HFFc6 (cell line): ENCODE measurements around the gene CD4. TPM values are rescaled to one million over a fixed set of nuclear protein-coding genes. Genes with fewer than 3 reads are reported as not detected.

Experiments
- DNase-seq: peaks from one replicate; pipeline ENCODE4 v3.0.0-alpha.2; 2018
- H3K27ac Mint-ChIP-seq: 2 replicates; pipeline ENCODE4 v1.8.0; 2020; ENCODE audit warnings: mild to moderate bottlenecking, mixed read lengths
- H3K27me3 Mint-ChIP-seq: 2 replicates; pipeline ENCODE4 v1.8.0; 2021; ENCODE audit warnings: mild to moderate bottlenecking, moderate library complexity, mixed read lengths; ENCODE audit not compliant: insufficient read depth
- H3K36me3 Mint-ChIP-seq: 2 replicates; pipeline ENCODE4 v1.8.0; 2021; ENCODE audit warnings: low read depth, mixed read lengths
- H3K4me1 Mint-ChIP-seq: 2 replicates; pipeline ENCODE4 v1.8.0; 2020; ENCODE audit warnings: low read depth, mixed read lengths
- H3K4me3 Mint-ChIP-seq: 2 replicates; pipeline ENCODE4 v1.8.0; 2020; ENCODE audit warnings: mild to moderate bottlenecking, moderate library complexity, mixed read lengths
- H3K9me3 Mint-ChIP-seq: 2 replicates; pipeline ENCODE4 v1.8.0; 2020; ENCODE audit warnings: mild to moderate bottlenecking, mixed read lengths
- CTCF ChIP-seq: fragments of 200-600 bp; sonication (generic); IDR thresholded peaks from 2 replicates; pipeline ENCODE4 v1.5.0; 2021; ENCODE audit warnings: antibody characterized with exemption, mild to moderate bottlenecking
- total RNA-seq, 6 experiments: library from RNA; stranded (reverse); fragmentation: NEBNext Ultra II Directional; extraction: Animal tissue kit (Norgen Biotek cat#: 25700); gene quantifications; 2 replicates in 1 of 6; 3 replicates in 5 of 6; pipeline ENCODE4 v1.2.3, GENCODE V29; 2021

The CD4 gene
- total RNA-seq, 6 experiments from 2014 or later = 0.11 to 0.25 (median 0.11) TPM; not detected in 3

DNA sequence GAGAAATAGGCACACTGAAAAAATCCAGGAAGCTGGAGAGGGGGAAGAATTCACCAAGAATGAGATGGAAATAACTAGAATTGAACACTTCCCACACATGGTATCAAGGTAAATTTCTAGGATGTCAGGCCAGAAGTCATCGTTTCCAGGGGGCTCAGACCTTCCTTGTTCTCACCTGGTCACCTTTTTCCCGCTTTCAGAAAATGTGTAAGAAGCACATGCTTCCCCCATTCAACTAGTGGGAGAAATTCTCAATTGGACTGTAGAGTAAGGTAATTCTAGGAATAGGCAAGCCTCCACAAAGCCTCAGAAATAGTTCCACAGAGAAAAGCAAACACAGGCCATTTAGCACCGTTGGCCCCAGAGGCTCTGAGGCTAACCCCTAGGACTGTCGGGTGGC, 25.9 kb upstream of the CD4 start:
- Mint-ChIP-seq H3K27ac (peak overlapping the region; percentile 90), H3K27me3 (peaks cover 3% of the 10 kb centered on the region; the same call in 1 of the 2 replicates), H3K36me3 (peaks cover 5% of the 10 kb centered on the region), H3K9me3 (no peaks in the 10 kb centered on the region), H3K4me1 (peaks cover 48% of the 10 kb centered on the region), H3K4me3 (peak overlapping the region; percentile 77)
- DNase-seq = no peak
- TF ChIP-seq CTCF = no peak

DNA sequence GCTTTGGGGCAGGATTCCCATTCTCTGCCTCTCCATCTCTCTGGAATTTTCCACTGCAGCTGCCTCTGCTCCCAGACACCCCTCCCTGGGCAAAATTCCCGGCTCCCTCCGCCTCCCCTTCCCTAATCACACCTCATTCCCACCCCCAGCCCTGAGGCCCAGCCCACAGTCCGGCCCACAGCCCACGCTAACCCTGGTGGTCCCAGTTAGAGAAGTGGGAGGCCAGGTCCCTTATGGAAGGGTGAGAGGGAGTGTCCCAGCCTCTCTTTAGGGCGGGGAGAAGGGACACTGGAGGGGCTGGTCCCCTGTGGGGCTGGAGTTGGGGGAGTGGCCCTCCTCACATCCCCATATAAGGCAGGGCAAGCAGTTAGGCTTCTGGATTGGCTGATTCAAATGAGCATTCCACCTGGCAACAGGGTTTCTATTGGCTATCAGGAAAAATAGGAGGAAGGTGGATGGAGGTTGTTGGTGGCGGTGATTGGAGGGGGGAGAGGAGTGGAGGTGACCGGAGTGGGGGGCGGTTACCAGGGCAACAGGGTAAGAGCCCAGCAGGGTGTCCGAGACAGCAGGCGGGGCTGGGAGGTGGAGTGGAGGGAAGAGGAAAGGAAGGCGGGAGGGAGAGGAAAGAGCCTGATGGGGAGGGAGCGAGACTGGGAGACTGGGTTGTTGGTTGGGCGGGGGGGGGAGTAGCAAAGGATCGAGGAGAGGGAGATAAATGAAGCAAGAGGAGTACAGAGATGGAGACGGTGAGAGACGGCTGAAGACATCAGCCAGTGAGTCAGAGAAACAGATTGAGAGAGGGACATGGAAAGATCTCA, 25.1 kb upstream of the CD4 start:
- DNase-seq = peak; percentile 99
- no peaks in the 10 kb centered on the region for H3K9me3 Mint-ChIP-seq
- H3K36me3 Mint-ChIP-seq = peaks cover 5% of the 10 kb centered on the region
- no peak for TF ChIP-seq CTCF
- peaks cover 57% of the 10 kb centered on the region for H3K4me1 Mint-ChIP-seq
- peak overlapping the region; percentile 90 for H3K27ac Mint-ChIP-seq
- peaks cover 4% of the 10 kb centered on the region; the same call in 1 of the 2 replicates for H3K27me3 Mint-ChIP-seq
- H3K4me3 Mint-ChIP-seq = peak overlapping the region; percentile 77

GRCh38 chr12:6765048-6765633, 24.2 kb upstream of the CD4 start:
- no peaks in the 10 kb centered on the region for H3K9me3 Mint-ChIP-seq
- H3K36me3 Mint-ChIP-seq = peaks cover 5% of the 10 kb centered on the region
- peaks cover 4% of the 10 kb centered on the region; the same call in 1 of the 2 replicates for H3K27me3 Mint-ChIP-seq
- H3K27ac Mint-ChIP-seq = peak overlapping the region; percentile 90
- TF ChIP-seq CTCF = no peak
- H3K4me1 Mint-ChIP-seq = peaks cover 61% of the 10 kb centered on the region
- H3K4me3 Mint-ChIP-seq = peak overlapping the region; percentile 77
- no peak for DNase-seq

GRCh38 chr12:6765634-6766581, 23.4 kb upstream of the CD4 start, which contains the start of gene PTMS:
PTMS (plus strand) TSS chr12:6766363; CDS start chr12:6766706, 343 bp downstream.
- peak within 1 kb of the TSS; percentile 93 for H3K4me3 Mint-ChIP-seq
- H3K4me1 Mint-ChIP-seq = peaks cover 61% of the 10 kb centered on the region

More at GRCh38 chr12:6765634-6766581, 23.4 kb upstream of the CD4 start, which contains the start of gene PTMS:
- peak within 1 kb of the TSS; percentile 90 for H3K27ac Mint-ChIP-seq
- H3K36me3 Mint-ChIP-seq = peaks cover 5% of the 10 kb centered on the region
- DNase-seq = peak; percentile 82
- no peaks in the 10 kb centered on the region for H3K9me3 Mint-ChIP-seq
- H3K27me3 Mint-ChIP-seq = peaks cover 4% of the 10 kb centered on the region; the same call in 1 of the 2 replicates
- no peak for TF ChIP-seq CTCF
